Measurements from ENCODE around the gene TNFAIP8L2. TPM values are rescaled to one million over a fixed set of nuclear protein-coding genes. Genes with fewer than 3 reads are reported as not detected.

The TNFAIP8L2 gene
- total RNA-seq, 1 experiment from 2014 or later, result not detected

DNA sequence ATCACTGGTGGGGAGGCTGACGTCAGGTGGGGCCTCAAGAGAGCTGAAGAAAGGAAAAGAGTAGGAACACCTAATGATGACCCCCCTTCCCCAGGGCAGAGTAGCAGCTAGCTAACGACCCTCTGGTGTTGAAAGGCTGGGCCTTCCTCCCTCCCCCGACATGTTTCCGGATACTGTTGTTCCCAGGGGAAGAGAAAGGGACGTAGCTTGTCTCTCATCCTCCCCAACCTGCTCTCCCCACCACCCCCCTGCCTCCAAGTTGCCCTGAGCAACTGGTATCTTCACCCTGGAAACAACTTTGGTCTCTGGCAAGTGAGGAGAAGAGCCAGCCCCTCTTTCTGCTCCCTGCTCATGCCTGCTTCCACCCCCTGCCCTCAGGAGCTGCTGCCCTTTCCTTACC lies 12.5 kb upstream of the TNFAIP8L2 start:
- H3K23ac ChIP-seq (ENCODE audit: insufficient read length, low read depth, low read length), result no peak overlapping the region
- H2BK12ac ChIP-seq (ENCODE audit: insufficient read length, low read depth, low read length), result no peak overlapping the region
- H2BK15ac ChIP-seq (ENCODE audit: low read depth, low read length), result no peak overlapping the region
- peaks cover 22% of the 10 kb centered on the region; the same call in 1 of the 2 replicates for H3K4me1 ChIP-seq (ENCODE audit: insufficient read depth, low read length)
- H2BK120ac ChIP-seq (ENCODE audit: low read depth, low read length, poor library complexity, severe bottlenecking), result no peak overlapping the region
- H4K5ac ChIP-seq (ENCODE audit: insufficient read length, low read depth, low read length), result no peak overlapping the region
- H3K9me3 ChIP-seq (ENCODE audit: control insufficient read depth, low read depth, low read length), result no peaks in the 10 kb centered on the region
- H2AK5ac ChIP-seq (ENCODE audit: insufficient read length, low read length), result no peak overlapping the region
- peaks cover 4% of the 10 kb centered on the region for H4K20me1 ChIP-seq (ENCODE audit: control insufficient read depth, insufficient read depth, insufficient read length)
- peaks cover 31% of the 10 kb centered on the region for H3K27me3 Mint-ChIP-seq (ENCODE audit: low read depth)
- H3K27me3 ChIP-seq (ENCODE audit: insufficient read depth, low read length), result no peaks in the 10 kb centered on the region; the same call in 1 of the 2 replicates
- peak; percentile 46 for DNase-seq
- H2AFZ ChIP-seq (ENCODE audit: low read length), result no peak overlapping the region
- peak overlapping the region; percentile 14 to 85; a peak in 4 of 5 replicates for H3K4me3 Mint-ChIP-seq
- no peak overlapping the region for H3K56ac ChIP-seq (ENCODE audit: insufficient read length, low read depth, low read length)
- TF ChIP-seq, protein P1, sequence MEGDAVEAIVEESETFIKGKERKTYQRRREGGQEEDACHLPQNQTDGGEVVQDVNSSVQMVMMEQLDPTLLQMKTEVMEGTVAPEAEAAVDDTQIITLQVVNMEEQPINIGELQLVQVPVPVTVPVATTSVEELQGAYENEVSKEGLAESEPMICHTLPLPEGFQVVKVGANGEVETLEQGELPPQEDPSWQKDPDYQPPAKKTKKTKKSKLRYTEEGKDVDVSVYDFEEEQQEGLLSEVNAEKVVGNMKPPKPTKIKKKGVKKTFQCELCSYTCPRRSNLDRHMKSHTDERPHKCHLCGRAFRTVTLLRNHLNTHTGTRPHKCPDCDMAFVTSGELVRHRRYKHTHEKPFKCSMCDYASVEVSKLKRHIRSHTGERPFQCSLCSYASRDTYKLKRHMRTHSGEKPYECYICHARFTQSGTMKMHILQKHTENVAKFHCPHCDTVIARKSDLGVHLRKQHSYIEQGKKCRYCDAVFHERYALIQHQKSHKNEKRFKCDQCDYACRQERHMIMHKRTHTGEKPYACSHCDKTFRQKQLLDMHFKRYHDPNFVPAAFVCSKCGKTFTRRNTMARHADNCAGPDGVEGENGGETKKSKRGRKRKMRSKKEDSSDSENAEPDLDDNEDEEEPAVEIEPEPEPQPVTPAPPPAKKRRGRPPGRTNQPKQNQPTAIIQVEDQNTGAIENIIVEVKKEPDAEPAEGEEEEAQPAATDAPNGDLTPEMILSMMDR (conservative IDR thresholded peaks at IDR 0.05), result no peak
- H3K18ac ChIP-seq (ENCODE audit: insufficient read length, low read depth, low read length), result no peak overlapping the region
- H3K36me3 Mint-ChIP-seq (ENCODE audit: insufficient read depth in 1 of 3, low read depth in 3 of 3), result peaks cover 5 to 10% (median 8%) of the 10 kb centered on the region in 3 experiments; a peak in 4 of 7 replicates
- no peak overlapping the region for H3K4ac ChIP-seq (ENCODE audit: low read depth, low read length)
- peak overlapping the region; percentile 90 for H3K4me2 ChIP-seq (ENCODE audit: insufficient read depth, insufficient read length, low read length)
- no peak overlapping the region for H2BK5ac ChIP-seq (ENCODE audit: insufficient read length, low read length)
- no peak overlapping the region for H4K8ac ChIP-seq (replicated peaks; ENCODE audit: insufficient read length, low read depth, low read length)
- H4K91ac ChIP-seq (ENCODE audit: insufficient read length, low read depth, low read length), result no peak overlapping the region
- no peaks in the 10 kb centered on the region for H3K79me2 ChIP-seq (ENCODE audit: insufficient read depth, low read length)
- peaks cover 34 to 43% of the 10 kb centered on the region in 2 experiments for H3K4me1 Mint-ChIP-seq
- no peak overlapping the region for H3K27ac ChIP-seq (ENCODE audit: insufficient read length, low read depth, low read length)
- peaks cover 24% of the 10 kb centered on the region for H3K23me2 ChIP-seq (ENCODE audit: insufficient read length, low read depth, low read length, poor library complexity, severe bottlenecking)
- H3K79me1 ChIP-seq (ENCODE audit: insufficient read depth, low read depth, low read length, poor library complexity, severe bottlenecking), result no peaks in the 10 kb centered on the region
- no peaks in the 10 kb centered on the region for H3K9me3 Mint-ChIP-seq
- H2BK20ac ChIP-seq (ENCODE audit: low read depth, low read length, poor library complexity, severe bottlenecking), result no peak overlapping the region
- no peak overlapping the region for H3K14ac ChIP-seq (ENCODE audit: insufficient read depth, low read length)
- peak overlapping the region in 1 of 3 experiments; percentile 44; a peak in 1 of 7 replicates for H3K27ac Mint-ChIP-seq
- H3K9ac ChIP-seq (ENCODE audit: extremely low read depth, insufficient read length, low read length), result no peak overlapping the region
- no CpG with 5 or more reads among the region's 5 CpGs for WGBS (ENCODE audit: extremely low coverage, insufficient read length, low lambda C conversion rate)
- H3T11ph ChIP-seq (ENCODE audit: low read length), result no peak overlapping the region
